Measurements from ENCODE around the gene PTPRS.

DNA sequence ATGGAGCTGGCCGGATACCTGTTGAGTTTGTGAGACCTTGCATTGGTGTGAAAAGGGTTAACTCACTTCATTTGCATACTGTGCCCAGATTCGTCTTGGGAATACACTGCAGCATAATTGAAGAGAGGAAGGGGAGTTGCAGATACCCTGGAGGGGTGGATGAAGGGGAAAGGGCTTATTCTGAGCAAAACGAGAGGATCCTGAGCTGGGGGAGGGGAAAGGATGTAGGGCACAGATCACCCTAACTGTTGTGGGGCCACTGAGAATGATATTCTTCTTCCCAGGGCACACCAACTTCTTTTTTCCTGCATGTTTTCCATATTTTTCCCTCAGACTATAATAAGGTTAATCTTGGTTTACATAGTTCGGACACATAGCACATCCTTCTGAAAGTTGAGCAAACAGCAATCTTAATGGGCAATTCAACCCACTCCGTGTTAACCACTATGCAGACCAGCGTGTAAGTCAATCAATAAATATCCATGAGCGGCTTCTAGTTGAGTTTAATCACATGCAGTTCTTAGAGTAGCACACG lies 11.7 kb upstream of the PTPRS start:
- TF ChIP-seq POLR2A (IDR thresholded peaks at IDR 0.05; ENCODE audit: low read length) (no peak), GATA1 (IDR thresholded peaks at IDR 0.05; ENCODE audit: low read depth, low read length) (no peak)
